ENCODE results near the gene LRP11.

The LRP11 gene

DNA sequence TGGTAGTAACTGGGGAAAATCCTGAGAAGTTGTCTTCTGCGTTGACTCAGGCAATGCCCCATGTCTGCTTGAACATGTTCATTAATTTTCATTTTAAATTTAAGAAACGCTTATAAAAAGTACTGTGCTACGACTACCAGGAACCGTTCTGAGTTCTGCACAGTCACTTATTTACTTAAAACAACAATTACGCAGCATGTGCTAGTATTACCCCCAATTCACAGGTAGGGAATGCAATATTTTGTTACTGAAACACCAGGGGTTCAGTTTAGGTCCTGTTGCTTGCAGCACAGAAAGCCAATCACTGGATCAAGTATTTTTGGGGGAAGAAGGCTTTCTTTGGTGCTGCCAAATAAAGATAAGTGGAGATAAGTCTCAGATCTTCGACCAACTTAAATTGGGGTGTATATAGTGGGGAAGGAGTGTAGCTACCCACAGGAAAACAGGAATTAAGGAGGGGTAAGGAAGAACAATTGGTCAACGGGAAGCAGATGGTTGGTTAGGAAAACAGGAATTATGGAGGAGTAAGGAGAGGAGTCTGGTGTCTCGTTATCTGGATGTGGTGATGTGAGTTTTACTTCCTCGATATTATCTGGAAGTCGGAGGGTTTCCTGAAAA is 5.2 kb upstream of the LRP11 start:
- Histone ChIP-seq H3K4me3 (ENCODE audit: low read depth, low read length, poor library complexity, severe bottlenecking) (no peak overlapping the region), H3K9me3 (ENCODE audit: low read length) (peaks cover 6% of the 10 kb centered on the region; the same call in 1 of the 2 replicates), H3K9me2 (ENCODE audit: low read depth, low read length) (no peaks in the 10 kb centered on the region), H3K27ac (ENCODE audit: low read depth, low read length, poor library complexity, severe bottlenecking) (no peak overlapping the region), H2AFZ (ENCODE audit: low read length) (no peak overlapping the region), H4K20me1 (ENCODE audit: insufficient read depth, low read length) (no peaks in the 10 kb centered on the region), H3K79me2 (ENCODE audit: insufficient read depth, low read length) (no peaks in the 10 kb centered on the region), H3K9ac (ENCODE audit: low read length) (no peak overlapping the region), H3K27me3 (ENCODE audit: insufficient read depth, low read length) (0 out of 2 replicates have a peak, but pooled peaks cover 4% of the 10 kb centered on the region), H3K36me3 (ENCODE audit: insufficient read depth, low read length) (no peaks in the 10 kb centered on the region), H3K4me1 (ENCODE audit: insufficient read depth, low read length, severe bottlenecking) (peaks cover 5% of the 10 kb centered on the region), H3K4me2 (ENCODE audit: low read length) (no peak overlapping the region), H3F3A (ENCODE audit: insufficient read depth, low read length) (no peaks in the 10 kb centered on the region)
- TF ChIP-seq EZH2 (IDR thresholded peaks at IDR 0.05; ENCODE audit: borderline replicate concordance, low read length), result no peak
- TF ChIP-seq, protein P1, sequence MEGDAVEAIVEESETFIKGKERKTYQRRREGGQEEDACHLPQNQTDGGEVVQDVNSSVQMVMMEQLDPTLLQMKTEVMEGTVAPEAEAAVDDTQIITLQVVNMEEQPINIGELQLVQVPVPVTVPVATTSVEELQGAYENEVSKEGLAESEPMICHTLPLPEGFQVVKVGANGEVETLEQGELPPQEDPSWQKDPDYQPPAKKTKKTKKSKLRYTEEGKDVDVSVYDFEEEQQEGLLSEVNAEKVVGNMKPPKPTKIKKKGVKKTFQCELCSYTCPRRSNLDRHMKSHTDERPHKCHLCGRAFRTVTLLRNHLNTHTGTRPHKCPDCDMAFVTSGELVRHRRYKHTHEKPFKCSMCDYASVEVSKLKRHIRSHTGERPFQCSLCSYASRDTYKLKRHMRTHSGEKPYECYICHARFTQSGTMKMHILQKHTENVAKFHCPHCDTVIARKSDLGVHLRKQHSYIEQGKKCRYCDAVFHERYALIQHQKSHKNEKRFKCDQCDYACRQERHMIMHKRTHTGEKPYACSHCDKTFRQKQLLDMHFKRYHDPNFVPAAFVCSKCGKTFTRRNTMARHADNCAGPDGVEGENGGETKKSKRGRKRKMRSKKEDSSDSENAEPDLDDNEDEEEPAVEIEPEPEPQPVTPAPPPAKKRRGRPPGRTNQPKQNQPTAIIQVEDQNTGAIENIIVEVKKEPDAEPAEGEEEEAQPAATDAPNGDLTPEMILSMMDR (IDR thresholded peaks at IDR 0.05; ENCODE audit: low read length), result no peak

DNA sequence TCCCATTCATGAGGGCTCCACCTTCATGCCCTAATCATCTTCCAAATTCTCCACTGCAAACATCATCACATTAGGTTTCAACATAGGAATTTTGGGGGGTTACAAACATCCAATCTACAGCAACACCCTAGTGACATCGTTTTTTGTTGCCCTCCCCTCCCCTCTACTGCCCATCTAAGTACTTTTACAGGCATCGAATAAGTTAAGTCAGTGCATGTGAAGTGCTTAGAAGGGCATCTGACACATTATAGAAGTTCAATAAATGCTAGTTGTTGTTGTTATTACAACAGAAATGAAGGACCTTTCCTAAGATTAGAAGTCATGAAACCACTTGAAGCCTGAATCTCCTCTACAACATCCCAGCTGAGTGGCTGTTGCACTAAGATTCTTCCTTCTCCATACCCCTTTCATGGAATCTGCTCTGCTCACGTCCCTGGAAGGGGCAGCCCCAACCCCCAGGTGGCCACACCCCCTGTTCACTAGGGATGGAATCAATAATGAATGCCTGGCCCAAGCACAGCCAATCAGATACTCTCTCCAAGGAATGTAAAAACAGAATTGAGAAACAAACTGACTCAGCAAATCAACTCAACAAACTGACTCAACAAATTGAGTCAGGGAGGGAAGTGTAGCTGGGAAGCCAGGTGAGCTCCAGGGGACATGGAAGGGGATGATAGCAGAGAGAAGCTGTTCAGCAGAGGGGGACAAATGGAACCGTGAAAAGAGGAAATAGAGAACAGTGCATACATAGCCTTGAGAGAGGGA is 3.9 kb upstream of the LRP11 start:
- H3K27ac ChIP-seq (ENCODE audit: low read depth, low read length, poor library complexity, severe bottlenecking), result no peak overlapping the region
- TF ChIP-seq EZH2 (IDR thresholded peaks at IDR 0.05; ENCODE audit: borderline replicate concordance, low read length), result no peak
- TF ChIP-seq, protein P1 (IDR thresholded peaks at IDR 0.05; ENCODE audit: low read length), result no peak
- H2AFZ ChIP-seq (ENCODE audit: low read length), result no peak overlapping the region
- H3K9me2 ChIP-seq (ENCODE audit: low read depth, low read length), result no peaks in the 10 kb centered on the region
- H3K9ac ChIP-seq (ENCODE audit: low read length), result no peak overlapping the region
- H3K9me3 ChIP-seq (ENCODE audit: low read length), result peaks cover 6% of the 10 kb centered on the region; the same call in 1 of the 2 replicates
- H3K4me1 ChIP-seq (ENCODE audit: insufficient read depth, low read length, severe bottlenecking), result peaks cover 8% of the 10 kb centered on the region
- H3F3A ChIP-seq (ENCODE audit: insufficient read depth, low read length), result no peaks in the 10 kb centered on the region
- 0 out of 2 replicates have a peak, but pooled peaks cover 4% of the 10 kb centered on the region for H3K27me3 ChIP-seq (ENCODE audit: insufficient read depth, low read length)
- no peak overlapping the region for H3K4me3 ChIP-seq (ENCODE audit: low read depth, low read length, poor library complexity, severe bottlenecking)
- no peaks in the 10 kb centered on the region for H3K36me3 ChIP-seq (ENCODE audit: insufficient read depth, low read length)
- no peak overlapping the region for H3K4me2 ChIP-seq (ENCODE audit: low read length)
- H3K79me2 ChIP-seq (ENCODE audit: insufficient read depth, low read length), result no peaks in the 10 kb centered on the region
- H4K20me1 ChIP-seq (ENCODE audit: insufficient read depth, low read length), result no peaks in the 10 kb centered on the region

DNA sequence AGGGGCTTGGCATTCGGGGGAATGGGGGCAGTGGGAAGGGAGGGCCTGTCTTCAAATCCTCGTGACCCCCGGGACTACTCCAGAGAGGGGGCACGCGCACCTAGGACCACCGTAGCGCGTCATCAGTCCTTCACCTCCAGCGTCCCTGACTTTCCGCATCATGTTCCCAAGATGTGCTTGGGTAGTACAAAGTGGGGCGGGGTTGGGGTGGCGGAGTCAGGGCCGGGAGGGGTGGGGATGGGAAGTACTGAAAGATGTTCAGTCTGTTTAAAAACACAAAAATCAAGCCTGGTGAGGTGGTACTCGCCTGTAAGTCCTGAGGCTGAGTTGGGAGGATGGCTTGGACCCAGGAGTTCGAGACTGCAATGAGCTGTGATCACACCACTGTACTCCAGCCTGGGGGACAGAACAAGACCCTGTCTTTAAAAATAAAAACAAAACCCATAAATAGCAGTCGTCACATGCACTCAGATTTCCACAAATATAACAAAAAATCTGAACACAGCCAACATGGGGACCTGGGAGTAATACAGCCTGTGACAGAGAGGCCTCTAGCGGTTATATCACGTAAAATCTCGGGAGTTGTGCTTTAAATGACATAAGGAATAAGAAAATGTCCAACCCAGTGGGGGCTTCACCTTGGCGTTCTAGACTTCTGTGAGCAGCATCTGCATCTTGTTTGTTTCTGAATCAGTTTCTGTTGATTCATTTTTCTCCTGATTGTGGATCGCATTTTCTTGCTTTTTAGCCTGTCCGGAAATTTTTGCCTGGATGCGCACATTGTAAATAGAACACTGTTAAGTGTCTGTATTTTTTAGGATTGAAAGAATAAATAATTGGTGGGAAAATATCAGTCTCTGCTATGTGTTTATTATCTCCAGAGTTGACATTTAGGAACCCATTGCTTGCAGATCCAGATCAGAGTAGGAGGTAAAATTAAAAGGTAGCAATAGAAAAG is 698 bp upstream of the LRP11 start:
- 0 out of 2 replicates have a peak, but pooled peaks cover 5% of the 10 kb centered on the region for H3K27me3 ChIP-seq (ENCODE audit: insufficient read depth, low read length)
- no peaks in the 10 kb centered on the region for H3K79me2 ChIP-seq (ENCODE audit: insufficient read depth, low read length)
- peak overlapping the region; percentile 26; the same call in 1 of the 2 replicates for H3K9ac ChIP-seq (ENCODE audit: low read length)
- no peaks in the 10 kb centered on the region for H3K9me3 ChIP-seq (ENCODE audit: low read length)
- no peaks in the 10 kb centered on the region for H3K36me3 ChIP-seq (ENCODE audit: insufficient read depth, low read length)
- no peaks in the 10 kb centered on the region for H3K9me2 ChIP-seq (ENCODE audit: low read depth, low read length)
- H3K4me2 ChIP-seq (ENCODE audit: low read length), result peak overlapping the region; percentile 74
- H3K4me1 ChIP-seq (ENCODE audit: insufficient read depth, low read length, severe bottlenecking), result peaks cover 11% of the 10 kb centered on the region
- peak overlapping the region; percentile 64 for H3K4me3 ChIP-seq (ENCODE audit: low read depth, low read length, poor library complexity, severe bottlenecking)
- H4K20me1 ChIP-seq (ENCODE audit: insufficient read depth, low read length), result no peaks in the 10 kb centered on the region
- H2AFZ ChIP-seq (ENCODE audit: low read length), result no peak overlapping the region
- no peak overlapping the region for H3K27ac ChIP-seq (ENCODE audit: low read depth, low read length, poor library complexity, severe bottlenecking)
- H3F3A ChIP-seq (ENCODE audit: insufficient read depth, low read length), result no peaks in the 10 kb centered on the region
- TF ChIP-seq EZH2 (IDR thresholded peaks at IDR 0.05; ENCODE audit: borderline replicate concordance, low read length), result no peak
- TF ChIP-seq, protein P1 (IDR thresholded peaks at IDR 0.05; ENCODE audit: low read length), result peak; percentile 79

All from OCI-LY1 (cell line).